NOMO-1 treated with dmso at 0.1 percent for 144 hours (cell line): ENCODE data around the gene VIL1.
A peak's percentile ranks its signal among the peaks of the same experiment; 100 is the strongest.

Experiments
- DNase-seq: peaks from one replicate; lab custom pipeline; 2025; ENCODE audit not compliant: unreplicated experiment; lab: John Stamatoyannopoulos, UW

VIL1 gene

DNA sequence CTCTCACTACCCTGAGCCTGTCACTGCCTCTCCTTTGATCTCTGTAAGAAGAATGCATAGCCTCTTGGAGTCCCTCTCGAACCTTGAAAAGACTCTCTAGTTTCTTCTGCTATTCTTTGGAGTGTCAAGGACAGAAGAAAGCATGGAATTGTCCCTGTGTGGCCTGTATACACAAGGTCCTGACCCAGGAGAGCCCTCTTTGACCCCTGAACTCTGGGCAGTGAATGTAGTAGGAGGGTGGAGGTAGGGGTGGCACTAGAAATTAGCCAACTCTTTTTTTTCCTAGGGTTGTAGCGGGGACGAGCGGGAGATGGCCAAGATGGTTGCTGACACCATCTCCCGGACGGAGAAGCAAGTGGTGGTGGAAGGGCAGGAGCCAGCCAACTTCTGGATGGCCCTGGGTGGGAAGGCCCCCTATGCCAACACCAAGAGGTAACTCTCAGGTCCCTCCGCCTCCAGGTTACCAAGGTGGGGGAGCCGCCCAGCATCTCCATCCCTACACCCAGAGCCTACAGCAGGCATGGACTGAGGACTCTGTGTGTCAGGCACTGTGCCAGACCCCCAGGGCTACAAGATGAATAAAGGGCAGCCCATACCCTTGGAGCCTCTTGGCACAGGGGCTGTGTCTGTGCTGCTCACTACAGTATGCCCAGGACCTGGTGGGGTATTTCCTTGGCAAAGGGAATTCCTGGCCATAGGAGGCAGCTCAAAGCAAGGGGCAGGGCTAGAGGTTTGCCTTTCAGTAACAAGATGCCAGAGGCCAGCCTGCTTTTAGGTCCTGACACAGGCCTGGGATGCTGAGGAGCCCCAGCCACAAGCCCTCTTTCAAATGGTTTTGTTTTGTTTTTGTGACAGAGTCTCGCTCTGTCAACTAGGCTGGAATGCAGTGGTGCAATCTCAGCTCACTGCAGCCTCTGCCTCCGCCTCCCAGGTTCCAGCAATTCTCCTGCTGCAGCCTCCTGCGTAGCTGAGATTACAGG, 16.4 kb downstream of the VIL1 start:
- DNase-seq, result no peak

GRCh38 chr2:218436992-218437391, 18.1 kb downstream of the VIL1 start:
- DNase-seq, result no peak

GRCh38 chr2:218437969-218438368, 19.0 kb downstream of the VIL1 start:
- no peak for DNase-seq

- peak; percentile 34 for DNase-seq
These were observed 19.7 kb downstream of the VIL1 start for GRCh38 chr2:218438596-218438995.

- DNase-seq, result no peak
These were observed 25.9 kb downstream of the VIL1 start for GRCh38 chr2:218444692-218445357.

DNA sequence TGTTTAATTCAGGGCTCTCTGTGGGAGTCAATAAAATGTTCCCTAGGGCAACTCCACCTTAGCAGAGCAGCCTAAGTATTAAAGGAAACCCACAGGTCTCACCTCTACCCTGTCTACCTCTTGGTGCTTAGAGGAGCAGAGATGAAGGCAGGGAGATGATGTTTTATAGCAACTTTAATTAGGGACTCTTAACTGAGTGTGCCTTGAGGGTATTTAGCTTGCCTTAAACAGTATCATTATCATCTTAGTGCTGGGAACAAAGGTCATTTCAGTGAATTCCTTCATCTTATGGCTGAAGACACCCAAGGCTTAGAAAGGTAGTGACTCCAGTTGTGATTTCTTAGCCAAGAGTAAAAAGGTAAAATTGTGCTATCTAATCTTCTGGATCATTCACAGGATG, 26.7 kb downstream of the VIL1 start:
- DNase-seq, result no peak

DNA sequence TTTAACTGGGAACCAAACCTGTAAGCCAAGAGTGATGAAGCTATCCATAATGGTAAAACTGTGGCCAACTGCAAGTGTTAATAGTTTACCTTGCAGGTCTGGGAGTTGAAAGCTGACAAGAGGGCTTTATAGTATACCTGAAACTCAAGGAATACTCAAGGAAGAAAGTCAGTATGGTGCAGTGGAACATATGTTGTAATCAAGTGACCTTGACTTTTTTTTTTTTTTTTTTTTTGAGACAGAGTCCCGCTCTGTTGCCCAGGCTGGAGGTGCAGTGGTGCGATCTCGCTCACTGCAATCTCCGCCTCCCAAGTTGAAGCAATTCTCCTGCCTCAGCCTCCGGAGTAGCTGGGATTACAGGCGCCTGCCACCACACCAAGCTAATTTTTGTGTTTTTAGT, 27.6 kb downstream of the VIL1 start:
- no peak for DNase-seq

GRCh38 chr2:218447072-218447471, 28.1 kb downstream of the VIL1 start:
- DNase-seq, result no peak

GRCh38 chr2:218448934-218449333, 30.0 kb downstream of the VIL1 start:
- DNase-seq, result no peak

DNA sequence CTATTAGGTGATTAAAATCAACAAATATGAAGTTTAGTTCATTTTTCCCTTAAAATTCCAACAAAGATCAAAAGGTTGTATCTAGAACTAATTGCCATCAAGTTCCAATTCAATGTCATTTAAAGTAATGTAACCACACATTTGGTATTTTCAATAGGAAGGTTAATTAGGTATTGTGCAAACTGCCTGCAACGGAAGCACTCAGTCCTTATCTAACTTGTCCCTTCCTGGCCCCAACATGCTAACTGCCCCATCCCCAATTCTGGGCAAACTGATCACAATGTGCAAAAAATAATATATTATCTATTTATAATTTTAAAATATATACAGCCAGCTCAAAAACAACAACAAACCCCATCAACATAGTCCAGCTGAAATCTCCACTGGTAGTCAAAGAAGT, 33.2 kb downstream of the VIL1 start:
- no peak for DNase-seq

- DNase-seq, result no peak
These were observed 37.9 kb downstream of the VIL1 start for GRCh38 chr2:218456849-218457248.

DNA sequence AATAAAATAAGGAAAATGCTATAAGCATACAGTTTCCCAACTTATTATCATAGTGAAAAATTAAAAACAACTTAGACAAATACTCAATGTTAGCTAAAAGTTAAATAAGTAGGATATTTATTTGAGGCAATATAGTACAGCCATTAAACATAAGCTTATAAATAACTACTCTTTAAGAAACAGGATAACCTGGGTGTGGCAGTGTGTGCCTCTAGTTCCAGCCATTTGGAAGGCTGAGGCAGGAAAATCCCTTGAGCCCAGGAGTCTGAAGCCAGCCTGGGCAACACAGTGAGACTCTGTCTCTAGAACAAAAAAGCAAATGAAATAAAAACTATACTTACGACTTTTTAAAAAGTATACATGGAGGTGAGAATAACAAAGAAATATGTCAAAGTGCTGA, 39.7 kb downstream of the VIL1 start:
- DNase-seq, result no peak

GRCh38 chr2:218465987-218466633, 47.2 kb downstream of the VIL1 start:
- DNase-seq, result no peak

DNA sequence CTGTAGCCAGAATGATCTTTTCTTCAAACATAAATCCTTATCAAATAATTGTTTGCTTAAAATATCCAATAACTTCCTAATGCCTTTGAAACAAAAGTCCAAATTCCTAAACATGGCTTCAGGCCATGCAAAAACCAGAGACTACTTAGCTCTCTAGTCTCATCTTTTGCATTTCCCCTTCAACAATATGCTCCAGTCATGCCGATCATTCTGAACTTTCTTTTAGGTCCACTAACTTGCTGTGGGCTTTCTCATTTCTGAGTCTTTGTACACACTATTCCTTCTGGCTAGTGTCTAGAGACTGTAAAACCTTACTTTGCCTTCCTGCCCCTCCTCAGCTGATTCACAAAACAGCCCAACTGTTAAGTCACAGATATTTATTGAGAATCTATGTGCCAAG, 51.5 kb downstream of the VIL1 start:
- DNase-seq, result no peak

- no peak for DNase-seq
These were observed 52.1 kb downstream of the VIL1 start for GRCh38 chr2:218471036-218471435.

DNA sequence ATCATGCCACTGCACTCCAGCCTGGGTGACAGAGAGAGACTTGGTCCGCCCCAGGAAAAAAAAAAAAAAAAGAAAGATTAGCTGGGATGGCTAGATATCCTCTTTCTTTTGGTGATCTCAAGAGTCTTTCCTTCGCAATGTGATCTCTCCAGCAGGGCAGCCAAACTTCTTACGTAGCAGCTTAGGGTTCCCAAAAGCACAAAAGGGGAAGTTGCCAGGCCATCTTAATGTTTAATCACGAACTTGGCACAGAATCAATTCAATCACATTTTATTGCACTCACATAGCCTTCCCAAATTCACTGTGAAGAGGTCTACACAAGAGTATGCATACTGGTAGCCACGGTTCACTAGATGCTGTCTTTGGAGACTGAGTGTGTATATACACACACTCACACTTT, 53.1 kb downstream of the VIL1 start:
- DNase-seq, result peak; percentile 24

GRCh38 chr2:218472988-218473387, 54.1 kb downstream of the VIL1 start:
- DNase-seq, result no peak

DNA sequence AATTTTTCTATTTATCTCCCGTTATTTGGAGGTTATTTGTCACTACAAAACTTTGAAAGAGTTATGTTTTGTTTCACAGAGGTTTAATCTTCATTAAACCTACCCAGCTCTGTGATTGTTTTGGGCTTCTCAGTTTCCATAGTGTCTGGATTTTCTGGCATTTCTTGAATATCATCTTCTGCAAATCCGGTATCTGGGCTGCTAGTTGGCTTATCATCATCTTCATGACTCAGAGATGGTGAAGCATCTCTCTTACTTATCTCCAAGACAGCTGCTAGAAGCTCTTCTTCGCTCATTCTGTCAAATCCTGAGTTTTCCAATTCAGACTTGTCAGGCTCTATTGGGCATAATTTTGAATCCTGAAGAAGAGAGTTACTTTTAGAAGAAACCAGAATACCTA, 55.6 kb downstream of the VIL1 start:
- DNase-seq, result no peak

DNA sequence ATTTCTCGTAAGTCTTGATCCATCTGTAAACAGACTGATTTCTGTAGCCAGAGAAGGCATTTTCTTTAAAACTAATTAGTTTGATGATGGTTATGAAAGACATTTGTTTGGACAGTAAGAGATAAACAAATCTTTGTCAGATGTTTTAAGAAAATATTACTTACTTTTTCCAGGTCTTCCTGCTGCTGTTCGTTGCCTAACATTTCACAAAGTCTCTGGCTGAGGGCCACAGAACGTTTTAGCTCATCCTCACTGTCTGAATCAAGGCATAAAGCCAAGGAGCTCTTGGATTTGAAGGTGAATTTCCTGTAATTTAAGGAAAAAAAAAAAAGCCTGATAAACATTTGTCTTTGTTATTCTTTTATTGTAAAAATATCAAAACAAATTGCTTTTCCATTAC, 57.8 kb downstream of the VIL1 start:
- no peak for DNase-seq

GRCh38 chr2:218477247-218477646, 58.3 kb downstream of the VIL1 start:
- no peak for DNase-seq

- no peak for DNase-seq
These were observed 59.6 kb downstream of the VIL1 start for GRCh38 chr2:218478544-218478943.

DNA sequence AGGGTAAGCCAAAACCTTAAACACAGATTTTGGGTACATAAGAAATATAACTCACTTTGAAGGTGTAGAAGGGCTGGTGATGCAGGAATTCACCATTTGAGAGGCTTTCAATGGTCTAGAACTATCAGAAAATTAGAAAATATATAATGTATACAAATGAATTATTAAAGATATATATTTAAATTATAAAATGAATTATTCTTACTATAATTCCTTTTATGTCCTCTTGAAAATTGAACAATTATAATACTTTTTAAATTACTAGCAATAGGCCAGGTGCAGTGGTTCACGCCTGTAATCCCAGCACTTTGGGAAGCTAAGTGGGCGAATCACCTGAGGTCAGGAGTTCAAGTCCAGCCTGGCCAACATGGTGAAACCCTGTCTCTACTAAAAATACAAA, 60.7 kb downstream of the VIL1 start:
- DNase-seq, result no peak
